Limb (tissue), 2 donors: ENCODE data around the gene ATP6V1G1.
A peak's percentile ranks its signal among the peaks of the same experiment; 100 is the strongest.
"Not testable (repeated sequence)": the region's sequence is repeated elsewhere in the genome, so short reads cannot be mapped to it uniquely, and the experiment has no call there.

ENCODE experiments used
- DNase-seq, 2 donors: peaks; one replicate each; pipeline ENCODE4 v3.0.0-alpha.2; 2016; ENCODE audit errors: extremely low spot score in 2 of 2

ATP6V1G1 gene

GRCh38 chr9:114587345-114588202 lies at the start of gene ATP6V1G1:
TSS of gene ATP6V1G1 (plus strand) at chr9:114587769. CDS start at chr9:114587839, 70 bp downstream.
- peak; percentile 98 to 99 for DNase-seq

GRCh38 chr9:114538241-114538640 lies 49.3 kb upstream of the ATP6V1G1 start:
- no peak for DNase-seq

GRCh38 chr9:114539701-114540380 lies 47.7 kb upstream of the ATP6V1G1 start:
- DNase-seq = no peak

- DNase-seq = no peak
These were observed 42.5 kb upstream of the ATP6V1G1 start for GRCh38 chr9:114545055-114545454.

- DNase-seq = no peak
These were observed 40.7 kb upstream of the ATP6V1G1 start for GRCh38 chr9:114546851-114547250.

GRCh38 chr9:114549697-114550330 lies 37.8 kb upstream of the ATP6V1G1 start:
- no peak for DNase-seq

GRCh38 chr9:114551750-114552685 lies 35.6 kb upstream of the ATP6V1G1 start:
- DNase-seq = no peak

GRCh38 chr9:114552706-114553105 lies 34.9 kb upstream of the ATP6V1G1 start:
- no peak for DNase-seq

- DNase-seq = no peak
These were observed 34.4 kb upstream of the ATP6V1G1 start for GRCh38 chr9:114553202-114553601.

GRCh38 chr9:114555696-114556095 lies 31.9 kb upstream of the ATP6V1G1 start:
- DNase-seq = no peak

GRCh38 chr9:114558027-114558675 lies 29.4 kb upstream of the ATP6V1G1 start:
- DNase-seq = no peak

- DNase-seq = no peak
These were observed 27.6 kb upstream of the ATP6V1G1 start for GRCh38 chr9:114559830-114560513.

- DNase-seq = no peak
These were observed 26.6 kb upstream of the ATP6V1G1 start for GRCh38 chr9:114560956-114561355.

GRCh38 chr9:114561771-114562170 lies 25.8 kb upstream of the ATP6V1G1 start:
- no peak for DNase-seq

GRCh38 chr9:114565204-114565603 lies 22.4 kb upstream of the ATP6V1G1 start:
- no peak for DNase-seq

- no peak for DNase-seq
These were observed 16.8 kb upstream of the ATP6V1G1 start for GRCh38 chr9:114570742-114571141.

GRCh38 chr9:114571391-114571790 lies 16.2 kb upstream of the ATP6V1G1 start:
- no peak for DNase-seq

- no peak for DNase-seq
These were observed 15.4 kb upstream of the ATP6V1G1 start for GRCh38 chr9:114572199-114572598.

GRCh38 chr9:114574438-114574837 lies 13.1 kb upstream of the ATP6V1G1 start:
- no peak for DNase-seq

- DNase-seq = not testable (repeated sequence)
These were observed 10.8 kb upstream of the ATP6V1G1 start for GRCh38 chr9:114576779-114577178.
